MCF 10A (cell line): ENCODE data around the gene COL9A2. TPM values are rescaled to one million over a fixed set of nuclear protein-coding genes. Genes with fewer than 3 reads are reported as not detected.

ENCODE experiments used
- BruUV-seq: library from RNA; stranded (reverse); fragments of 400-500 nt; replicated peaks from 2 replicates; lab custom pipeline; 2021; lab: Mats Ljungman, UMichigan
- CTCF ChIA-PET: fragments of 300-600 bp; sonication (Branson Sonifier 250); formaldehyde crosslinking; extraction: SDS; loops from one replicate; lab custom pipeline; 2021; ENCODE audit warnings: antibody characterized with exemption, inconsistent platforms; lab: Yijun Ruan, JAX
- POLR2A ChIA-PET: fragments of 300-600, 350-650 bp; sonication (Branson Sonifier 250); formaldehyde crosslinking; extraction: SDS; loops from one replicate; lab custom pipeline; 2020; ENCODE audit warnings: antibody characterized with exemption, inconsistent platforms; lab: Yijun Ruan, JAX
- DNase-seq: peaks from one replicate; pipeline ENCODE4 v3.0.0-alpha.2; 2018; ENCODE audit not compliant: unreplicated experiment
- H3K27ac Mint-ChIP-seq: one replicate; pipeline ENCODE4 v1.8.0; 2022; ENCODE audit warnings: mild to moderate bottlenecking, low read depth, mixed read lengths; ENCODE audit not compliant: unreplicated experiment
- H3K27me3 Mint-ChIP-seq: one replicate; pipeline ENCODE4 v1.8.0; 2022; ENCODE audit warnings: mixed read lengths; ENCODE audit not compliant: insufficient read depth, unreplicated experiment
- H3K36me3 Mint-ChIP-seq: one replicate; pipeline ENCODE4 v1.8.0; 2022; ENCODE audit warnings: mild to moderate bottlenecking, moderate library complexity, mixed read lengths; ENCODE audit not compliant: insufficient read depth, unreplicated experiment
- H3K4me1 Mint-ChIP-seq: one replicate; pipeline ENCODE4 v1.8.0; 2022; ENCODE audit warnings: mixed read lengths; ENCODE audit not compliant: insufficient read depth, unreplicated experiment
- H3K4me3 Mint-ChIP-seq: one replicate; pipeline ENCODE4 v1.8.0; 2022; ENCODE audit warnings: mild to moderate bottlenecking, moderate library complexity, mixed read lengths; ENCODE audit not compliant: unreplicated experiment
- H3K9me3 Mint-ChIP-seq: one replicate; pipeline ENCODE4 v1.8.0; 2022; ENCODE audit warnings: mixed read lengths; ENCODE audit not compliant: unreplicated experiment
- intact Hi-C: fragments of 100-400 bp; cut with micrococcal nuclease; formaldehyde crosslinking; loops from 2 replicates; pipeline ENCODE4 v1.14.1; 2022
- total RNA-seq: library from RNA; stranded (reverse); gene quantifications from 2 replicates; pipeline ENCODE4 v1.2.3, GENCODE V29; 2022
- TF ChIP-seq, protein P1 (sequence below): fragments of 200-600 bp; IDR thresholded peaks from one replicate; pipeline ENCODE4 v1.8.0; 2022; ENCODE audit warnings: antibody characterized with exemption, mild to moderate bottlenecking; ENCODE audit not compliant: unreplicated experiment

Gene COL9A2
- total RNA-seq, 1 experiment from 2014 or later, result not detected

DNA sequence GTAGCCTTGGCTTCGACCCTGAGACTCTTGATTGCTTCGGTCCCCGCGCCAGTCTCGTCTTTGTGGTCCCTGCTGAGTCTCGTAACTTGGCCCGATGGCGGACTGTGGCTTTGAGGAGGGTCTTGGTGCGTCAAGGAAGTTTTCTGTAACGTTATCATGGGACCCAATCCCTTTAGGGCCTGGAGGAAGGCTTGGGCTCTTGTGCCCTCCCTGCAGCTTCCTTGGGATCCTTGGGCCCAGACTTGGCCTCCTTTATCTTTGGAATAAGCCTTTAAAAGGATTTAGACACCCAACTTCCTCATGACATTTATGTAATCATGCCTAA lies 58.7 kb downstream of the COL9A2 start:
- H3K9me3 Mint-ChIP-seq, result no peaks in the 10 kb centered on the region
- H3K36me3 Mint-ChIP-seq, result peaks cover 45% of the 10 kb centered on the region
- ChIA-PET CTCF (no interaction called here), POLR2A (interaction anchor here (0.6 to 4.1 kb wide), 10 partner anchors 8 to 230 kb away, joined by 3 to 30 read pairs (median 4); partner anchors contain the start of genes CAP1 and RLF)
- DNase-seq, result no peak
- no peaks in the 10 kb centered on the region for H3K27me3 Mint-ChIP-seq
- H3K4me3 Mint-ChIP-seq, result peak overlapping the region; percentile 91
- BruUV-seq, result TSS peak; percentile 61
- peak overlapping the region; percentile 99 for H3K27ac Mint-ChIP-seq
- H3K4me1 Mint-ChIP-seq, result peaks cover 22% of the 10 kb centered on the region
- TF ChIP-seq, protein P1, sequence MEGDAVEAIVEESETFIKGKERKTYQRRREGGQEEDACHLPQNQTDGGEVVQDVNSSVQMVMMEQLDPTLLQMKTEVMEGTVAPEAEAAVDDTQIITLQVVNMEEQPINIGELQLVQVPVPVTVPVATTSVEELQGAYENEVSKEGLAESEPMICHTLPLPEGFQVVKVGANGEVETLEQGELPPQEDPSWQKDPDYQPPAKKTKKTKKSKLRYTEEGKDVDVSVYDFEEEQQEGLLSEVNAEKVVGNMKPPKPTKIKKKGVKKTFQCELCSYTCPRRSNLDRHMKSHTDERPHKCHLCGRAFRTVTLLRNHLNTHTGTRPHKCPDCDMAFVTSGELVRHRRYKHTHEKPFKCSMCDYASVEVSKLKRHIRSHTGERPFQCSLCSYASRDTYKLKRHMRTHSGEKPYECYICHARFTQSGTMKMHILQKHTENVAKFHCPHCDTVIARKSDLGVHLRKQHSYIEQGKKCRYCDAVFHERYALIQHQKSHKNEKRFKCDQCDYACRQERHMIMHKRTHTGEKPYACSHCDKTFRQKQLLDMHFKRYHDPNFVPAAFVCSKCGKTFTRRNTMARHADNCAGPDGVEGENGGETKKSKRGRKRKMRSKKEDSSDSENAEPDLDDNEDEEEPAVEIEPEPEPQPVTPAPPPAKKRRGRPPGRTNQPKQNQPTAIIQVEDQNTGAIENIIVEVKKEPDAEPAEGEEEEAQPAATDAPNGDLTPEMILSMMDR, result no peak
- intact Hi-C loops, result loop anchor here (5.0 kb wide), 1 partner anchor 96 kb away; the partner anchor contains the start of gene RLF

DNA sequence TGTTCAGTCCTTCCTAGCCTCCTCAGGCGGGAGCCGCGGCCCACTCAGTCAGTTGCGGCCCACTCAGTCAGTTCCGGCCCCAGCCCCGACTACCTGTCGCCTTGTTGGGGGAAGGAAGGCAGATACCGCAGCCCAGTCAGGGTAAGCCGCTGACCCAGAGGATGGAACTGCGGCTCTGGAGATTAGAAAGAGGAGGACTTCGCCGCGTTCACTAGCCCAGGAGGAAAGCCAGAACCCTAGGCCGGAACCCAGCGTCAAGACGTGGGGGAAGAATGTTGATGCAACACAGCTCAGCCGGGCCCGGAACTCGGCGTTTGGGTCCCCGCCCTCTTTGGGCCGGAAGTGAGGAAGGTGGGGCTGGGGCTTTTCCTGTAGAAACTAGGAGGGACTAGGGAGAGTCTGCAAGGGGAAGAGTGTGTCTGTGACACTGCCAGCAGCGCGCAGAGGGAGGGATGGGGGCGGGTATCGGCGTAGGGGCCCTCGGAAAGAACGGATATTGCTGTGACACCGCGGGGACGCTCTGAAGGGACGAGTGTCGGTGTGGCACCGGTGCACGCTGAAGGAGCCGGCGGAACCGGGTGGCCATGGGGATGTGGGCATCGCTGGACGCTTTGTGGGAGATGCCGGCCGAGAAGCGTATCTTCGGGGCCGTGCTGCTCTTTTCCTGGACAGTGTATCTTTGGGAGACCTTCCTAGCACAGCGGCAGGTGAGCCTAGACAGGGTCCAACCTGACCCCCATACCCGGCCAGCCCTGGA lies 59.2 kb downstream of the COL9A2 start, which contains the start of gene ZMPSTE24:
Gene ZMPSTE24, plus strand, starts transcription at position 549 of the 757 bp plus-strand sequence. Its CDS starts 36 bp downstream, at position 585.
- H3K9me3 Mint-ChIP-seq, result no peaks in the 10 kb centered on the region
- peaks cover 39% of the 10 kb centered on the region for H3K36me3 Mint-ChIP-seq
- peak; percentile 98 for DNase-seq
- intact Hi-C loops, result loop anchor here (5.0 kb wide), 1 partner anchor 96 kb away; the partner anchor contains the start of gene RLF
- ChIA-PET POLR2A (interaction anchor here (0.6 to 4.1 kb wide), 21 partner anchors 8 to 274 kb away, joined by 3 to 30 read pairs (median 3); partner anchors contain the start of genes CAP1, RLF, ZFP69B and ZNF684), CTCF (interaction anchor here (0.6 to 2.7 kb wide), 3 partner anchors 10 to 80 kb away, joined by 3 to 7 read pairs (median 3); no protein-coding TSS in a partner anchor)
- peak within 1 kb of the TSS; percentile 91 for H3K4me3 Mint-ChIP-seq
- H3K4me1 Mint-ChIP-seq, result peaks cover 19% of the 10 kb centered on the region
- no peaks in the 10 kb centered on the region for H3K27me3 Mint-ChIP-seq
- BruUV-seq, result no TSS peak
- TF ChIP-seq, protein P1, result no peak
- H3K27ac Mint-ChIP-seq, result peak within 1 kb of the TSS; percentile 99

DNA sequence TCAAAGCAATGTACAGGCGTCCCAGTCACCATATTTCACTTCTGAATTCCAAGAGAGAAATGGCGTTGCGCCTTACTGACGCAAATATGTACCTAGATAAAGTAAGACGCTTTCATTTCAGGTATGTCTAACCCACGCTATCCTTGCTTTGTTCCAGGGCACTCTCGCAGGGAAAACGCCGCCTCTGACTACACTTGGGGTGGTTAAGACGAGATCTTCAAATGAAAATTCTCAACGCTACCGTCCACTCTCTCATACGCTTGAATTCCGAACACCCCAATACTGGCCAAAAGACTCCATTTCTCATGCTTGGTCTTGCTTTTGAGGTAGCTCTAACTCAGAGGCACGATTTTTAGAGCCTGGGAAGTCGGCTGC lies 59.8 kb downstream of the COL9A2 start:
- peaks cover 34% of the 10 kb centered on the region for H3K36me3 Mint-ChIP-seq
- no peaks in the 10 kb centered on the region for H3K27me3 Mint-ChIP-seq
- peak overlapping the region; percentile 91 for H3K4me3 Mint-ChIP-seq
- peaks cover 13% of the 10 kb centered on the region for H3K4me1 Mint-ChIP-seq
- intact Hi-C loops, result loop anchor here (5.0 kb wide), 1 partner anchor 95 kb away; the partner anchor contains the start of gene RLF
- H3K27ac Mint-ChIP-seq, result peak overlapping the region; percentile 99
- ChIA-PET POLR2A (interaction anchor here (0.7 to 4.1 kb wide), 20 partner anchors 9 to 274 kb away, joined by 3 to 30 read pairs (median 3); partner anchors contain the start of genes CAP1, RLF, ZFP69B and ZNF684), CTCF (interaction anchor here (0.6 to 2.7 kb wide), 4 partner anchors 11 to 401 kb away, joined by 3 to 7 read pairs (median 3); no protein-coding TSS in a partner anchor)
- TF ChIP-seq, protein P1, result no peak
- DNase-seq, result no peak
- no peaks in the 10 kb centered on the region for H3K9me3 Mint-ChIP-seq
- TSS peak; percentile 87 for BruUV-seq
